Adrenal gland (tissue), 12 donors: ENCODE data around the gene ANKRD27. TPM values are rescaled to one million over a fixed set of nuclear protein-coding genes. Genes with fewer than 3 reads are reported as not detected.
A peak's percentile ranks its signal among the peaks of the same experiment; 100 is the strongest.

Experiments used
- DNase-seq, 7 donors: peaks; one replicate each; pipeline ENCODE4 v3.0.0-alpha.2; 2019 to 2020
- H3K27ac ChIP-seq, 5 donors: fragments of 200-600 bp; sonication (generic) in 4 of 5; 1 replicate in 3 of 5; 2 replicates in 2 of 5; pipeline versions ENCODE4 v1.5.1 to v1.8.0; 2016 to 2020; ENCODE audit warnings: mild to moderate bottlenecking in 1 of 5
- H3K27me3 ChIP-seq: fragments of 200-600 bp; 2 replicates; pipeline ENCODE4 v1.8.0; 2021
- H3K36me3 ChIP-seq, 2 donors: fragments of 200-600 bp; replicated peaks in 1 of 2; 1 replicate in 1 of 2; 2 replicates in 1 of 2; pipeline versions ENCODE4 v1.5.1 to v1.8.0; 2018 to 2022
- H3K4me1 ChIP-seq, 2 donors: fragments of 200-600 bp; replicated peaks in 1 of 2; 1 replicate in 1 of 2; 2 replicates in 1 of 2; pipeline versions ENCODE4 v1.5.1 to v1.8.0; 2018 to 2021
- H3K4me3 ChIP-seq, 4 donors: fragments of 200-600 bp; sonication (generic) in 3 of 4; one replicate each; pipeline ENCODE4 v1.5.1; 2016 to 2018
- H3K9me3 ChIP-seq, 3 donors: fragments of 200-600 bp; sonication (generic) in 1 of 3; replicated peaks in 1 of 3; 1 replicate in 2 of 3; 2 replicates in 1 of 3; pipeline versions ENCODE4 v1.5.1 to v1.8.0; 2016 to 2021
- POLR2A ChIP-seq, 2 donors: fragments of 450-650 bp; IDR thresholded peaks; one replicate each; pipeline ENCODE4 v1.6.1; 2017; ENCODE audit warnings: antibody characterized with exemption in 2 of 2, mild to moderate bottlenecking in 2 of 2, moderate library complexity in 1 of 2
- WGBS, 4 donors: extraction: QIAGEN DNeasy Blood & Tissue Kit in 2 of 4; methylation state at CpG; one replicate each; pipeline versions ENCODE4 v1.1.5 to v1.1.7; 2013 to 2017; 5-methylcytosine and 5-hydroxymethylcytosine counted together
- intact Hi-C, 2 donors: fragments of 100-400 bp; cut with DNase I; formaldehyde crosslinking; loops; one replicate each; pipeline versions ENCODE4 v1.14.1 to v1.15.0; 2022 to 2023
- polyA plus RNA-seq, 3 donors: library from polyadenylated mRNA; stranded (reverse); fragments of 200-250 nt in 2 of 3; fragments of 350-450 nt in 1 of 3; fragmentation: Illumina TruSeq in 1 of 3; extraction: RNeasy Lipid Tissue Mini Kit (QIAGEN cat#74804) in 1 of 3; gene quantifications; one replicate each; pipeline ENCODE4 v1.2.3, GENCODE V29; 2013 to 2014
- total RNA-seq, 9 donors: library from RNA; depleted of rRNA in 4 of 9; stranded (reverse); fragments of >200 nt in 4 of 9; fragments of 120-200 nt in 1 of 9; fragmentation: NEBNext Ultra II Directional in 1 of 9; extraction: Animal tissue kit (Norgen Biotek cat#: 25700) in 1 of 9; gene quantifications; one replicate each; pipeline versions ENCODE4 v1.1.0 to v1.2.4, GENCODE V29; 2013 to 2023
- TF ChIP-seq, protein P1 (sequence below), 6 experiments: fragments of 450-650 bp in 4 of 6; fragments of 200-600 bp in 2 of 6; sonication (generic) in 1 of 6; IDR thresholded peaks; 1 replicate in 5 of 6; 2 replicates in 1 of 6; pipeline versions ENCODE4 v1.5.1 to v1.8.0; 2016 to 2021; ENCODE audit warnings: antibody characterized with exemption in 6 of 6, mild to moderate bottlenecking in 2 of 6, moderate library complexity in 1 of 6
- donor health status: healthy with polysubstance abuse.
- donor health status: Bipolar disorder and iron deficiency.
- donor health status: DM: yes; HTN: yes; CAD: no.
- donor health status: DM: no; HTN: no; CAD: no.
- donor health status: DM: no; HTN: no; CAD: no.
- donor health status: DM: yes; HTN: yes; CAD: no.

Gene ANKRD27
- total and polyA plus RNA-seq, 12 donors = 7.2 to 25.3 (median 18.2) TPM

DNA sequence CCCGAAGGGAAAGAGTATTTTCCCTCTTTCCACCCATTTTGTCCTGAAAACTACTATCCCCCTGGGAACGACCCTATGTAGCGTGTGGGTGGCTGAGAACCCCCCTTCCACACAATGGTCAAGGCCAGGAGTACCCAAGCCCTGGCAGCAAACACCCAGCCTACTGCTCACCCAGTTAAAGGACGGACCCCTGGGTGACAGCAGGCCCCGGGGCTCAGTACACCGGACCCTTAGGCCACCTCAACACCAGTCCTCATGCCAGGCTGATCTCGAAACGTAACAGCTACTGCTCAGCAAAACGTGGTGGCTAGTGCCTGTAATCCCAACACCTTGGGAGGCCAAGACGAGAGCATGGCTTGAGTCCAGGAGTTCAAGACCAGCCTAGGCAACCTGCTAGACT lies 1.4 kb downstream of the ANKRD27 start:
- TF ChIP-seq POLR2A (IDR thresholded peaks at IDR 0.05) = no peak
- TF ChIP-seq, protein P1, sequence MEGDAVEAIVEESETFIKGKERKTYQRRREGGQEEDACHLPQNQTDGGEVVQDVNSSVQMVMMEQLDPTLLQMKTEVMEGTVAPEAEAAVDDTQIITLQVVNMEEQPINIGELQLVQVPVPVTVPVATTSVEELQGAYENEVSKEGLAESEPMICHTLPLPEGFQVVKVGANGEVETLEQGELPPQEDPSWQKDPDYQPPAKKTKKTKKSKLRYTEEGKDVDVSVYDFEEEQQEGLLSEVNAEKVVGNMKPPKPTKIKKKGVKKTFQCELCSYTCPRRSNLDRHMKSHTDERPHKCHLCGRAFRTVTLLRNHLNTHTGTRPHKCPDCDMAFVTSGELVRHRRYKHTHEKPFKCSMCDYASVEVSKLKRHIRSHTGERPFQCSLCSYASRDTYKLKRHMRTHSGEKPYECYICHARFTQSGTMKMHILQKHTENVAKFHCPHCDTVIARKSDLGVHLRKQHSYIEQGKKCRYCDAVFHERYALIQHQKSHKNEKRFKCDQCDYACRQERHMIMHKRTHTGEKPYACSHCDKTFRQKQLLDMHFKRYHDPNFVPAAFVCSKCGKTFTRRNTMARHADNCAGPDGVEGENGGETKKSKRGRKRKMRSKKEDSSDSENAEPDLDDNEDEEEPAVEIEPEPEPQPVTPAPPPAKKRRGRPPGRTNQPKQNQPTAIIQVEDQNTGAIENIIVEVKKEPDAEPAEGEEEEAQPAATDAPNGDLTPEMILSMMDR (IDR thresholded peaks at IDR 0.05) = no peak
- Histone ChIP-seq H3K27ac (no peak overlapping the region), H3K4me1 (peaks cover 11 to 32% of the 10 kb centered on the region in 2 donors), H3K27me3 (peaks cover 6% of the 10 kb centered on the region), H3K36me3 (no peaks in the 10 kb centered on the region), H3K9me3 (no peaks in the 10 kb centered on the region), H3K4me3 (peak overlapping the region in 1 of 4 donors; percentile 84)
- 85 to 92% (median 86%) methylated on average over 5 to 10 of the region's 10 CpGs for WGBS, 4 donors
- no peak for DNase-seq
- intact Hi-C loops = no loop called here

DNA sequence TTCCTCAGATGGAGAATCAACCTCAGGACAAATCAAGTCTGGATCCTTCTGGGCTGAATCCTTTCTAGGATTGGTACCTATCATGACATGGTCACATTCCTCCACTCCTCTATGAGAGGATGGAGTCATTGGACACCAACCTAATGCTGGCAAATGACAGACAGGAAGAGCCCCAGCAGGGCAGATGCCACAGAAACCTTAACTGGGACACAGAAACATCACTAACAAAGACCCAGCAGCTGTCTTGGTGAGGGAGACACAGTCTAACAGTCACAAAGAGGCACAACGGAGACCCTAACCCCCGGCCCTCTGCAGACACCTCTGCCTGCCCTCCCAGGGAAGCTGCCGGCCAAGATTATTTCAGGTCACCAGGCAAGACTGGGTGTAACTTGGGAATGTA lies 2.1 kb downstream of the ANKRD27 start:
- TF ChIP-seq, protein P1 (IDR thresholded peaks at IDR 0.05) = no peak
- TF ChIP-seq POLR2A (IDR thresholded peaks at IDR 0.05) = no peak
- intact Hi-C loops = no loop called here
- DNase-seq = no peak
- WGBS, 4 donors = 80 to 100% (median 92%) methylated on average over 1 to 3 of the region's 3 CpGs
- Histone ChIP-seq H3K9me3 (no peaks in the 10 kb centered on the region), H3K4me1 (peaks cover 11 to 32% of the 10 kb centered on the region in 2 donors), H3K4me3 (no peak overlapping the region), H3K27me3 (peaks cover 6% of the 10 kb centered on the region), H3K27ac (no peak overlapping the region), H3K36me3 (no peaks in the 10 kb centered on the region)

DNA sequence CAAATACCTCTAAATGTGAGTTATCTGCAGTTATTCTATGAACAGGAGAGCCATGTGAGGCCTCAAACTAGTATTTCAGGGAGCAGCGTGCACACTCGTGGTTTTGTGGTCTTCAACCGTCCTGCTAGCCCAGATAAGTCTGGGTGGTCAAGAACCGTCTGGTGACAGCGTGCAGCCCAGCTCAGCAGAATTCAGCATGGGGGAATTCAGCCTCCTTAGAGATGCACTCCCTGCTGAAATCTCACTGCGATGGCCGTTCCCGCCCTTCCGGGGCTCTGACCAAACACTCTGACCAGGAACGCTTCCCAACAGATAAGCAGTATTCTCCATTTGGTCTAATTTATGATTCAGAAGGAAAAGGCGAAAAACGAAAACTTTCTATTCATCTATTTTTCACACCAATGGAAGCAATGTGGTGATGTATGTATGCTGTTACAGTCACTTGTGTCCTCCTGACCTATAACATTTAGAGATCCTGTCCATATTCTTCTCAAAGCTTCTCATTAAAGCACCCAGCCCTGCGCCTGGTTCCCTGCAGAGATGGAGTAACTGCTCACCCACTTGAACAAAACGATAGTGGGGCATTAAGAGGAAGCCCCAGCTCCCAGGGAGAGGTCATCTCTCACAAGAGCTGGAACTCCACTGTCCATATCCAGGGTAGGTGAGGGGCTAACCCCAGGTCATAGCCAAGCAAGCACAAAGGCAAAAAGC lies 2.9 kb downstream of the ANKRD27 start:
- intact Hi-C loops = no loop called here
- Histone ChIP-seq H3K36me3 (no peaks in the 10 kb centered on the region), H3K4me3 (no peak overlapping the region), H3K9me3 (no peaks in the 10 kb centered on the region), H3K4me1 (peaks cover 11 to 32% of the 10 kb centered on the region in 2 donors), H3K27ac (no peak overlapping the region), H3K27me3 (peaks cover 6% of the 10 kb centered on the region)
- TF ChIP-seq, protein P1 (IDR thresholded peaks at IDR 0.05) = no peak
- no peak for TF ChIP-seq POLR2A (IDR thresholded peaks at IDR 0.05)
- WGBS, 4 donors = 78 to 81% (median 80%) methylated on average over 14 of the region's 14 CpGs
- no peak for DNase-seq

DNA sequence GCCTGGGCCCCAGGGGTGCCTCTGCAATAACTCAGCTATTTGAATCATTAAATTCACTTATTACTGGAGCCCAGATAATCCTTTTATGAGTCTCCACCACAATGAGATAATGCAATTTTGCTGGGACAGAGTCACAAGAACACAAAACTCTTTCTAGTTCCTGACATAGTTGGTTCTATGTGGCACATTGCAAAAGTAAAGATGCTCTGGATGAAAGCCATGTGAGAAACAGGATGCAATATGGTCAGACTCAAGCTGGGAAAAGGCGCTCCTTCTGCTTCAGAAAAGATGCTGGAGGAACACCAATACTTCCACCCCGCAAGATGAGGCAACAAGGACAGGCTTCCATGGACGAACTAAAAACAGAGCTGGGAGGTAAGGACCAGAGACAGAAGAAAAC lies 5.7 kb downstream of the ANKRD27 start:
- H3K27me3 ChIP-seq = no peaks in the 10 kb centered on the region
- H3K9me3 ChIP-seq = no peaks in the 10 kb centered on the region
- H3K4me1 ChIP-seq = peaks cover 6 to 19% of the 10 kb centered on the region in 2 donors
- no peak overlapping the region for H3K27ac ChIP-seq
- H3K4me3 ChIP-seq = no peak overlapping the region
- 82 to 96% (median 85%) methylated on average over 3 of the region's 3 CpGs for WGBS, 4 donors
- no peaks in the 10 kb centered on the region for H3K36me3 ChIP-seq
- DNase-seq = no peak
- TF ChIP-seq, protein P1 (IDR thresholded peaks at IDR 0.05) = no peak
- TF ChIP-seq POLR2A (IDR thresholded peaks at IDR 0.05) = no peak
- intact Hi-C loops = no loop called here
